Stimulated activated naive CD8-positive, alpha-beta T cell treated with anti-CD3 and anti-CD28 coated beads, Interleukin-15, amount 100 ng/mL, for 72 hours (primary cell): Measurements from ENCODE around the gene OR6C2.
"Not testable (repeated sequence)": the region's sequence is repeated elsewhere in the genome, so short reads cannot be mapped to it uniquely, and the experiment has no call there.

ENCODE experiments used
- ATAC-seq: fragments of 150-1000 bp; cut with Tn5 transposase; 2 replicates; pipeline ENCODE4 v1.10.0; 2021; ENCODE audit warnings: mild to moderate bottlenecking, moderate library complexity
- DNase-seq, 2 donors: peaks; one replicate each; pipeline ENCODE4 v3.0.0; 2021 to 2022
- H3K27ac Mint-ChIP-seq, 2 donors: one replicate each; pipeline ENCODE4 v1.8.0; 2022; ENCODE audit warnings: mild to moderate bottlenecking in 2 of 2, mixed read lengths in 2 of 2, moderate library complexity in 2 of 2
- H3K27me3 Mint-ChIP-seq: one replicate; pipeline ENCODE4 v1.8.0; 2022; ENCODE audit warnings: mixed read lengths
- H3K4me1 Mint-ChIP-seq: one replicate; pipeline ENCODE4 v1.8.0; 2022; ENCODE audit warnings: mild to moderate bottlenecking, mixed read lengths
- H3K4me3 Mint-ChIP-seq, 2 donors: one replicate each; pipeline ENCODE4 v1.8.0; 2022; ENCODE audit warnings: mild to moderate bottlenecking in 2 of 2, mixed read lengths in 2 of 2, moderate library complexity in 1 of 2
- H3K9me3 Mint-ChIP-seq, 2 donors: one replicate each; pipeline ENCODE4 v1.8.0; 2022; ENCODE audit warnings: mixed read lengths in 2 of 2

The OR6C2 gene

GRCh38 chr12:55446326-55446725, 2.5 kb downstream of the OR6C2 start:
- no peak overlapping the region for H3K4me3 Mint-ChIP-seq
- no peak overlapping the region for H3K27ac Mint-ChIP-seq
- DNase-seq (no peak), ATAC-seq (no peak)
- H3K27me3 Mint-ChIP-seq, result no peaks in the 10 kb centered on the region
- H3K9me3 Mint-ChIP-seq, result peaks cover 0 to 8% of the 10 kb centered on the region in 2 donors
- H3K4me1 Mint-ChIP-seq, result no peaks in the 10 kb centered on the region

DNA sequence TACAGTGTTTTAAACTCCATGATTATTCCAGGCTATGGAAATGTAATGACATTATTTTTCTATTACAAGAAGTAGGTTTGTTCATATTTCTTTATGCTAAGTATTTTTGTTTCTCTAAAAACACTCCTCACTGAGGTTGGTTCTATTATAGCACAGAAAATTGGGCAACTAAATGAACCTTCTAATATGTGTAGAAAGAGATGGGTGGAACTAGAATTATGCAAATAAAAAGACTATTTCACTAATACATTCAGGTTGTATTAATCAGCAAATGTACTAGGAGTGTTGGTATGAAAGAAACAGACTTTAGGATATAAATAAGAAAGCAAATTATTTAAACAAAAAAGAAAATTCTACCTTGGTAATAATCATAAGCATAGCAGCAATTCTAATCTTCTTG, 4.9 kb downstream of the OR6C2 start:
- no peak for DNase-seq
- Mint-ChIP-seq H3K9me3 (no peaks in the 10 kb centered on the region), H3K27ac (no peak overlapping the region), H3K4me1 (no peaks in the 10 kb centered on the region), H3K27me3 (no peaks in the 10 kb centered on the region), H3K4me3 (no peak overlapping the region)
- ATAC-seq, result no peak

- H3K9me3 Mint-ChIP-seq, H3K4me1 Mint-ChIP-seq, ATAC-seq, H3K4me3 Mint-ChIP-seq, DNase-seq, H3K27ac Mint-ChIP-seq: not testable (repeated sequence)
- H3K27me3 Mint-ChIP-seq, result peaks cover 40% of the 10 kb centered on the region
These were observed 21.1 kb downstream of the OR6C2 start for GRCh38 chr12:55464926-55465325.

GRCh38 chr12:55467836-55468235, 24.0 kb downstream of the OR6C2 start:
- ATAC-seq (no peak), DNase-seq (no peak)
- Mint-ChIP-seq H3K27me3 (peaks cover 27% of the 10 kb centered on the region), H3K4me3 (no peak overlapping the region), H3K4me1 (no peaks in the 10 kb centered on the region), H3K9me3 (no peaks in the 10 kb centered on the region), H3K27ac (no peak overlapping the region)

DNA sequence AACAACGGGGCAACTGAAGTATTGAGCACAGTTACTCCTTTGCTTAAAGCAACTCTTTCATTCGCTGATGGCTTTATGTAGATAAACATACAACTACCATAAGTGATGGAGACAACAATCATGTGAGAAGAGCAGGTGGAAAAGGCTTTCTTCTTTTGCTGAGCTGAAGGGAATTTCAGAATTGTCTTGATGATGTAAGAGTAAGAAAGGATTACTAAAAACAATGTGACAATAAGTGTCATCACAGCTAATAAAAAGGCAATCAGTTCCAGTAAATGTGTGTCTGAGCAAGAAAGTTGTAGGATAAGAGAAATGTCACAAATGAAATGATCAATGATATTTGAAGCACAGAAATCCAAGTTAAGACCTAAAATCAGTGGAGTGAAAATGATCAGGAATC, 25.4 kb downstream of the OR6C2 start:
- Mint-ChIP-seq H3K27ac (no peak overlapping the region), H3K4me3 (no peak overlapping the region), H3K9me3 (no peaks in the 10 kb centered on the region), H3K4me1 (no peaks in the 10 kb centered on the region), H3K27me3 (peaks cover 12% of the 10 kb centered on the region)
- no peak for ATAC-seq
- DNase-seq, result no peak

DNA sequence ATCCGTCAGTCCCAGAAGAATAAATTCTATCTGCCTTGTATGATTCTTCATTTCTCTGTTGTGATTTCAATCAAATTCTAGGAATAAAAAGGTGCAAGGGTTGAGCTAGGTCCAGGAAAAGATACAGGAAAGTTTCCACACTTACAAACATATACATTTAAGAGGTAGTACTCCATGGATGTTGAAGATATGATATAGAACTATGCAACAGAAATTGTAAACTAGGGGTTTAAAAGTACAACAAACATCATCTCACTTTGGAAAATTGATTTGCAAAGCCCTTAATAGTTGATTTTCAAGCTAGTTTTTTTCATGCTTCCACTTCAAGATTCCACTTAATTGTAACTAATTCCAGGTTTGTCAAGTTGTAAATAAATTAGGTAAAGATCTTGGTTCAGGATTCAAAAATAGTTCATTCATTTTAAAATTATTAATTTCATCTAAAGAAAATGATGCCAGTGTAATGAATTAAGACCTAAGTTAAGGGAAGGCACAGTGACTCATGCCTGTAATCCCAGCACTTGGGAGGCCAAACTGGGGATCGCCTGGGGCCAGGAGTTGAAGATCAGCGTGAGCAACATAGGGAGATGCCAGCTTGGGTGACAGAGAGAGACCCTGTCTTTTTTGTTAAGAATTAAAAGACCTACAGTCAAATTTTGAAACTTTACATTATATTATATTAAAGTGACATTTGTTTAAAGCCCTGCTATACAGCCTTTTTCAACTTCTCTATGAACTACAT, 26.4 kb downstream of the OR6C2 start, which contains the start of gene OR6C70:
Gene OR6C70 (minus strand): TSS at position 51 of the 742 bp plus-strand sequence. CDS start 0 bp downstream, at position 51.
- DNase-seq (no peak), ATAC-seq (no peak)
- peaks cover 12% of the 10 kb centered on the region for H3K27me3 Mint-ChIP-seq
- H3K4me3 Mint-ChIP-seq, result no peak within 1 kb of the TSS
- no peak within 1 kb of the TSS for H3K27ac Mint-ChIP-seq
- no peaks in the 10 kb centered on the region for H3K4me1 Mint-ChIP-seq
- no peaks in the 10 kb centered on the region for H3K9me3 Mint-ChIP-seq

DNA sequence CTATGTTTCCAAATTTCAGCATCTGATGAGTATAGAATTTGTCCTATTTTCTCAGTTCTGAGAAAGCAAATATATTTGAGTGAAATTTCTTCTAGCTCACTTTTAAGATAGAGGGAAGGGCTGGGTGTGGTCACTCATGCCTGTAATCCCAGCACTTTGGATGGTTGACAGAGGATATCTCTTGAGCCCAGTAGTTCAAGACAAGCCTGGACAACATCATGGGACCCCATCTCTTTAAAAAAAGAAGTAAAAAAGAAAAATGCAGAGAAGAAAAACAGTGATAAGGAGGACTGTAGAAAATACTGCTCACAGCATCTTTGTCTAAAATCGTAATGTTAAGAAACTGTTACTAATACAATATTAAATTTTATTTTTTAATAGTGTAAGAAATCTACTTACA, 28.4 kb downstream of the OR6C2 start:
- no peaks in the 10 kb centered on the region for H3K4me1 Mint-ChIP-seq
- ATAC-seq, result no peak
- no peak for DNase-seq
- no peak overlapping the region for H3K27ac Mint-ChIP-seq
- no peak overlapping the region for H3K4me3 Mint-ChIP-seq
- H3K27me3 Mint-ChIP-seq, result peaks cover 12% of the 10 kb centered on the region
- no peaks in the 10 kb centered on the region for H3K9me3 Mint-ChIP-seq

DNA sequence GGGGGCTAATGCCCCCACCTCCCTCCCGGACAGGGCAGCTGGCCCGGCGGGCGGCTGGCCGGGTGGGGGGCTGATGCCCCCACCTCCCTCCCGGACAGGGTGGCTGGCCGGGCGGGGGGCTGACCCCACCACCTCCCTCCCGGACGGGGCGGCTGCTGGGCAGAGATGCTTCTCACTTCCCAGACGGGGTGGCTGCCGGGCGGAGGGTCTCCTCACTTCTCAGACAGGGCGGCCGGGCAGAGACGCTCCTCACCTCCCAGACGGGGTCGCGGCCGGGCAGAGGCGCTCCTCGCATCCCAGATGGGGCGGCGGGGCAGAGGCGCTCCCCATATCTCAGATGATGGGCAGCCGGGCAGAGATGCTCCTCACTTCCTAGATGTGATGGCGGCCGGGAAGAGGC, 35.3 kb downstream of the OR6C2 start:
- not testable (repeated sequence) for H3K9me3 Mint-ChIP-seq, H3K27ac Mint-ChIP-seq, H3K4me1 Mint-ChIP-seq, H3K4me3 Mint-ChIP-seq, DNase-seq
- peak; percentile 73 for ATAC-seq
- H3K27me3 Mint-ChIP-seq, result peaks cover 17% of the 10 kb centered on the region

DNA sequence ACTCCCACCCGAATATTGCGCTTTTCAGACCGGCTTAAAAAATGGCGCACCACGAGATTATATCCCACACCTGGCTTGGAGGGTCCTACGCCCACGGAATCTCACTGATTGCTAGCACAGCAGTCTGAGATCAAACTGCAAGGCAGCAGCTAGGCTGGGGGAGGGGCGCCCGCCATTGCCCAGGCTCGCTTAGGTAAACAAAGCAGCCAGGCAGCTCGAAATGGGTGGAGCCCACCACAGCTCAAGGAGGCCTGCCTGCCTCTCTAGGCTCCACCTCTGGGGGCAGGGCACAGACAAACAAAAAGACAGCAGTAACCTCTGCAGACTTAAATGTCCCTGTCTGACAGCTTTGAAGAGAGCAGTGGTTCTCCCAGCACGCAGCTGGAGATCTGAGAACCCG, 40.4 kb downstream of the OR6C2 start:
- not testable (repeated sequence) for H3K9me3 Mint-ChIP-seq, DNase-seq, ATAC-seq, H3K4me3 Mint-ChIP-seq, H3K4me1 Mint-ChIP-seq, H3K27ac Mint-ChIP-seq
- H3K27me3 Mint-ChIP-seq, result peaks cover 18% of the 10 kb centered on the region

DNA sequence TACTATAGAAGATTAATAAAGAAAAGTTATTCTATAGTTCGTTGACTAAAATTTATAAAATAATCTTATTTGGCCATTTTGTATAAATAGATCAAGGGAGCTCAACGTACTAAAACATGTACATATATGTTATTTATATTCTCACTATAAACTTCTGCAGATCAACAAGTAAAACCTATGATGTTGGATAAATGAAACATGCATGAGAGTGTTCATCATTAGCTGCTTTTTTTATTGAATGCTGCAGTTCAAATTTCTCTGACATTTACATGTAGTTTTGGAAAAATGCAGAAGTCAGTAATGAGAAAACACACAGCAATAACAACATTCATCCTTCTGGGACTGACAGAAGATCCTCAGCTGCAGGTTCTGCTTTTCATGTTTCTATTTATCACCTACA, 48.2 kb downstream of the OR6C2 start, which contains the start of gene OR6C68:
Gene OR6C68 (plus strand): TSS at position 301 of the 400 bp plus-strand sequence. CDS start 0 bp downstream, at position 301.
- Mint-ChIP-seq H3K27me3 (no peaks in the 10 kb centered on the region), H3K9me3 (no peaks in the 10 kb centered on the region), H3K4me3 (no peak within 1 kb of the TSS), H3K27ac (no peak within 1 kb of the TSS), H3K4me1 (no peaks in the 10 kb centered on the region)
- DNase-seq (no peak), ATAC-seq (no peak)

- ATAC-seq (no peak), DNase-seq (no peak)
- no peaks in the 10 kb centered on the region for H3K27me3 Mint-ChIP-seq
- no peak overlapping the region for H3K4me3 Mint-ChIP-seq
- H3K9me3 Mint-ChIP-seq, result no peaks in the 10 kb centered on the region
- no peaks in the 10 kb centered on the region for H3K4me1 Mint-ChIP-seq
- H3K27ac Mint-ChIP-seq, result no peak overlapping the region
These were observed 51.6 kb downstream of the OR6C2 start for GRCh38 chr12:55495490-55495889.

- no peak overlapping the region for H3K27ac Mint-ChIP-seq
- H3K27me3 Mint-ChIP-seq, result peaks cover 12% of the 10 kb centered on the region
- no peak for ATAC-seq
- no peaks in the 10 kb centered on the region for H3K4me1 Mint-ChIP-seq
- DNase-seq, result no peak
- no peaks in the 10 kb centered on the region for H3K9me3 Mint-ChIP-seq
- no peak overlapping the region for H3K4me3 Mint-ChIP-seq
These were observed 55.4 kb downstream of the OR6C2 start for GRCh38 chr12:55499231-55499630.

DNA sequence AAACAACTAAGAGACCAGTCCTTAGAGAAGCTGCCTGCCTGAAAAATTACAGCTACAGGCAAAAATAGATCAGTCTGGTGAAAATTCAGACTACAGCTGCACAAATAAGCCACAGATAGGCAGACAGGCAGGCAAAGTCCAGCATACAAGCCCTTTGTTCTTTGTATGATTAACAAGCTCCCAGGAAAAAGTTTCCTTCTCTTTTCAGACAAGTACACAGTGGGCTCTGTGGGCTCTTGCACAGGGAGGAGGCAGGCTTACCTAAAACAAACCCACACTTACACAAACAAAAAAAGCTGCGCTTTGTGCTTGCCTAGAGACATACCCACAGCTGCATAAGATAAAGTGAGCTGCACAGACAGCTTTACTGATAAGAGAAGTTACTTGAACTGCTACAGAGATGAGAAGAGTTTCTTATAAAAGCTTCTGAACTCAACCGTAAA, 56.0 kb downstream of the OR6C2 start:
- Mint-ChIP-seq H3K27me3 (peaks cover 12% of the 10 kb centered on the region), H3K4me1 (no peaks in the 10 kb centered on the region), H3K9me3 (no peaks in the 10 kb centered on the region), H3K4me3 (no peak overlapping the region), H3K27ac (no peak overlapping the region)
- no peak for ATAC-seq
- no peak for DNase-seq

- no peak for DNase-seq
- no peak overlapping the region for H3K4me3 Mint-ChIP-seq
- H3K27me3 Mint-ChIP-seq, result peaks cover 12% of the 10 kb centered on the region
- no peaks in the 10 kb centered on the region for H3K4me1 Mint-ChIP-seq
- H3K9me3 Mint-ChIP-seq, result no peaks in the 10 kb centered on the region
- ATAC-seq, result no peak
- H3K27ac Mint-ChIP-seq, result no peak overlapping the region
These were observed 57.7 kb downstream of the OR6C2 start for GRCh38 chr12:55501601-55502000.
